Neuronal stem cell (in vitro differentiated cells): ENCODE data around the gene IQCK.

Experiments
- DNase-seq: peaks from one replicate; pipeline ENCODE4 v3.0.0-alpha.2; 2013; ENCODE audit warnings: low spot score
- H2AFZ ChIP-seq: one replicate; pipeline ENCODE4 v1.6.1; 2013; ENCODE audit warnings: mild to moderate bottlenecking, low read length, inconsistent platforms
- H2AK5ac ChIP-seq: 2 replicates; pipeline ENCODE4 v1.6.1; 2013; ENCODE audit warnings: low read depth, mild to moderate bottlenecking, inconsistent platforms, low read length, moderate library complexity, mixed read lengths
- H2BK120ac ChIP-seq: 2 replicates; pipeline ENCODE4 v1.6.1; 2013; ENCODE audit warnings: low read depth, mild to moderate bottlenecking, inconsistent platforms, low read length, moderate library complexity, mixed read lengths
- H2BK12ac ChIP-seq: one replicate; pipeline ENCODE4 v1.6.1; 2013; ENCODE audit warnings: low read length, inconsistent platforms
- H2BK15ac ChIP-seq: 2 replicates; pipeline ENCODE4 v1.6.1; 2013; ENCODE audit warnings: mild to moderate bottlenecking, low read length, inconsistent platforms, mixed read lengths
- H2BK5ac ChIP-seq: one replicate; pipeline ENCODE4 v1.6.1; 2013; ENCODE audit warnings: inconsistent platforms, mild to moderate bottlenecking, low read length, moderate library complexity
- H3K14ac ChIP-seq: one replicate; pipeline ENCODE4 v1.6.1; 2013; ENCODE audit warnings: low read length, inconsistent platforms
- H3K18ac ChIP-seq: 2 replicates; pipeline ENCODE4 v1.6.1; 2013; ENCODE audit warnings: low read length, inconsistent platforms
- H3K23ac ChIP-seq: 2 replicates; pipeline ENCODE4 v1.6.1; 2013; ENCODE audit warnings: low read depth, mild to moderate bottlenecking, mixed read lengths, low read length, inconsistent platforms; ENCODE audit not compliant: poor library complexity
- H3K27ac ChIP-seq: replicated peaks from 3 replicates; pipeline ENCODE4 v1.5.1; 2013; ENCODE audit warnings: low read length, inconsistent platforms
- H3K27me3 ChIP-seq, 3 experiments: 2 replicates each; pipeline ENCODE4 v1.6.1; 2013; ENCODE audit warnings: low read length in 3 of 3, mild to moderate bottlenecking in 2 of 3, inconsistent platforms in 1 of 3, low read depth in 1 of 3, mixed read lengths in 1 of 3, moderate library complexity in 1 of 3; ENCODE audit not compliant: control insufficient read depth in 3 of 3, insufficient read depth in 3 of 3
- H3K36me3 ChIP-seq, 2 donors: replicated peaks in 1 of 2; 2 replicates each; pipeline ENCODE4 v1.6.1; 2013; ENCODE audit warnings: low read length in 2 of 2; ENCODE audit not compliant: control insufficient read depth in 2 of 2, insufficient read depth in 2 of 2
- H3K4ac ChIP-seq: 2 replicates; pipeline ENCODE4 v1.6.1; 2013; ENCODE audit warnings: inconsistent platforms, mild to moderate bottlenecking, low read length, moderate library complexity
- H3K4me1 ChIP-seq, 2 donors: 1 replicate in 1 of 2; 2 replicates in 1 of 2; pipeline ENCODE4 v1.6.1; 2013; ENCODE audit warnings: low read length in 2 of 2, low read depth in 1 of 2; ENCODE audit not compliant: control insufficient read depth in 2 of 2, insufficient read depth in 1 of 2
- H3K4me2 ChIP-seq: one replicate; pipeline ENCODE4 v1.6.1; 2013; ENCODE audit warnings: mild to moderate bottlenecking, low read length, inconsistent platforms; ENCODE audit not compliant: insufficient read depth, poor library complexity, severe bottlenecking
- H3K4me3 ChIP-seq, 2 donors: 2 replicates each; pipeline ENCODE4 v1.5.1; 2013; ENCODE audit warnings: low read length in 2 of 2, mild to moderate bottlenecking in 2 of 2, inconsistent platforms in 1 of 2, moderate library complexity in 1 of 2
- H3K79me1 ChIP-seq: one replicate; pipeline ENCODE4 v1.6.1; 2013; ENCODE audit warnings: low read depth, mild to moderate bottlenecking, inconsistent platforms, low read length, moderate library complexity
- H3K9ac ChIP-seq: one replicate; pipeline ENCODE4 v1.6.1; 2013; ENCODE audit warnings: mild to moderate bottlenecking, low read depth, low read length, inconsistent platforms; ENCODE audit not compliant: poor library complexity
- H3K9me3 ChIP-seq, 2 donors: replicated peaks in 1 of 2; 2 replicates each; pipeline versions ENCODE3 to v1.6.1; 2013; ENCODE audit warnings: low read length in 2 of 2, mild to moderate bottlenecking in 2 of 2, inconsistent platforms in 1 of 2, low read depth in 1 of 2, mixed read lengths in 1 of 2, moderate library complexity in 1 of 2; ENCODE audit not compliant: control insufficient read depth in 2 of 2, insufficient read depth in 1 of 2
- H4K8ac ChIP-seq: one replicate; pipeline ENCODE4 v1.6.1; 2013; ENCODE audit warnings: low read depth, mild to moderate bottlenecking, inconsistent platforms, low read length, moderate library complexity
- H4K91ac ChIP-seq: one replicate; pipeline ENCODE4 v1.6.1; 2013; ENCODE audit warnings: low read length, low read depth, mild to moderate bottlenecking, inconsistent platforms; ENCODE audit not compliant: poor library complexity
- WGBS, 2 donors: extraction: QIAGEN DNeasy Blood & Tissue Kit; methylation state at CpG; one replicate each; pipeline ENCODE4 v1.1.7; 2013; ENCODE audit warnings: missing lambda C conversion rate in 2 of 2, mixed read lengths in 1 of 2; ENCODE audit not compliant: insufficient read length in 2 of 2, insufficient replicate concordance in 1 of 2; ENCODE audit errors: extremely low coverage in 2 of 2; 5-methylcytosine and 5-hydroxymethylcytosine counted together

IQCK gene

DNA sequence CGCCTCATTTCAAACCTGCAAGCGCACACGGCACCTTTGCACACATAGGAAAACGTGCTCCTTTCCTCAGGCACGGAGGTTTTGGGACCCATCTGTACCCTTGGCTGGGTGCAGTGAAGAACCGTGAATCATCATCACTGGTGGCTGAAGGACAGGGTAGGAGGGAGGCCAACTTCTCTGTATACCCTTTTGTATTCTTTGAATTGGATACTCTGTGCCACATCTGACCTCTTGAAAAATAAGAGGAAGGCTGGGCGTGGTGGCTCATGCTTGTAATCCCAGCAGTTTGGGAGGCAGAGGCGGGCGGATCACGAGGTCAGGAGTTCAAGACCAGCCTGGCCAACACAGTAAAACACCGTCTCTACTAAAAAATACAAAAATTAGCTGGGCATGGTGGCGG is 154.9 kb downstream of the IQCK start:
- Histone ChIP-seq H2AFZ (no peak overlapping the region), H4K8ac (no peak overlapping the region), H2BK15ac (no peak overlapping the region), H2BK12ac (no peak overlapping the region), H3K4ac (no peak overlapping the region), H3K4me3 (no peak overlapping the region), H3K79me1 (peaks cover 4% of the 10 kb centered on the region), H3K14ac (no peak overlapping the region), H3K36me3 (peaks cover 15 to 55% of the 10 kb centered on the region in 2 donors), H4K91ac (no peak overlapping the region), H3K9me3 (no peaks in the 10 kb centered on the region), H2BK5ac (no peak overlapping the region), H3K4me1 (peaks cover 0 to 9% of the 10 kb centered on the region in 2 donors), H3K27me3 (no peaks in the 10 kb centered on the region), H3K27ac (no peak overlapping the region), H2AK5ac (no peak overlapping the region), H3K4me2 (no peak overlapping the region), H3K9ac (no peak overlapping the region), H3K18ac (no peak overlapping the region), H2BK120ac (no peak overlapping the region), H3K23ac (no peak overlapping the region)
- no CpG with 5 or more reads among the region's 12 CpGs for WGBS, 2 donors
- no peak for DNase-seq

DNA sequence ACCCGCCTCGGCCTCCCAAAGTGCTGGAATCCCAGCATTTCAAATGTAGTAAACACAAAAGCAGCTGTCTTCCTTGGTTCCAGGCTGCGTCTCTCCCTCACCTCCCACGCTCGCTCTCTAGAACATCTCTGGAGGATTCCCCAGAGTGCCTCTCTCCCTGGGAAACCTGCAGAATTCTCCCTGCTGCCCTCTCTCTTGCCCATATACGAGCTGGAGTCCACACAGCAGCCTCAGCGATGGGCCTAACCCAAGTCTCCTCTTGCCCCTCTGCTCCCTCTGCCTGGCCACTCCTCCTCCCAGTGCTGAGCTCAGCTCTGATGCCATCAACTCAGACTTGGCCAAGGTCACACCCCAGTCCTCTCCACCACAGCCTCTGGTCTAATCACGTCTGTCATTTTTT is 156.0 kb downstream of the IQCK start:
- Histone ChIP-seq H3K4ac (no peak overlapping the region), H3K14ac (no peak overlapping the region), H2AK5ac (no peak overlapping the region), H3K27ac (no peak overlapping the region), H3K4me1 (peaks cover 0 to 10% of the 10 kb centered on the region in 2 donors), H3K4me2 (no peak overlapping the region), H3K9me3 (no peaks in the 10 kb centered on the region), H3K9ac (peak overlapping the region; percentile 24), H3K27me3 (no peaks in the 10 kb centered on the region), H3K18ac (no peak overlapping the region), H2BK5ac (no peak overlapping the region), H2AFZ (no peak overlapping the region), H4K8ac (no peak overlapping the region), H2BK120ac (no peak overlapping the region), H3K36me3 (peaks cover 15 to 53% of the 10 kb centered on the region in 2 donors), H2BK12ac (no peak overlapping the region), H3K79me1 (peaks cover 4% of the 10 kb centered on the region), H3K4me3 (no peak overlapping the region), H4K91ac (no peak overlapping the region), H2BK15ac (no peak overlapping the region), H3K23ac (no peak overlapping the region)
- DNase-seq = no peak
- no CpG with 5 or more reads among the region's 8 CpGs for WGBS, 2 donors

DNA sequence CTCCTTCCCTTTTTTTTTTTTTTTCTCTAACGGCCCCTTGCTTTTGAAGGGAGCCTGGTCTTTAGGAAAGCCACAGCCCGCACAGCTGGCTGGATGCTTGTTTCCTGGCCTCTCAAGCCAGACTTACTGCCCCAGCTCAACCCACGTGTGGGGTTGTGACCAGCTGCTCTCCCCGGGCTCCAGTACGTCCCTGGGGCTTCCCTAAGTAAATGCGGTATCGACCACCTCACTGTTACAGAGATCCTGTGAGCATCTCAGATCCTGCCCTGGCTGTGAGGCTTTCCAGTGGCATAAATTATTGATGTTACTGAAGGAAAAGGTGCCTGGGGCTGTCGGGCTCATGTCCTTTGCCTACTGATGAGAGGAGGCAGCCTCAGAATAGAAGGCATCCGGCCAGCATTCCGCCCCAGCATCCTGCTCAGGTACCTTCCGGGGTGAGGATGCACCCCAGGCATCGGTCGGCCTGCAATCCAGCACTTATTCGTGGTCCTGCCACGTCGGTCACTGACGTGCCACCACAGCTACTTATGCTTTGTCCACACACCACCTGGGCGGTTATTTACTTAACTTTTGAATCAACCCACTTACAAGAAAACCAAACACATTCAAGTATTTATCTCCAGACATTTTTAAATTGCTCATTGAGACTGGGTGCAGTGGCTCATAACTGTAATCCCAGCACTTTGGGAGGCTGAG is 156.9 kb downstream of the IQCK start:
- H4K8ac ChIP-seq = no peak overlapping the region
- no peak overlapping the region for H4K91ac ChIP-seq
- H3K4me3 ChIP-seq = no peak overlapping the region
- H3K4ac ChIP-seq = no peak overlapping the region
- WGBS, 2 donors = no CpG with 5 or more reads among the region's 18 CpGs
- H2BK12ac ChIP-seq = no peak overlapping the region
- no peak overlapping the region for H2BK15ac ChIP-seq
- peaks cover 6 to 15% of the 10 kb centered on the region in 2 donors for H3K4me1 ChIP-seq
- H3K9ac ChIP-seq = peak overlapping the region; percentile 50
- no peaks in the 10 kb centered on the region for H3K27me3 ChIP-seq
- H2AFZ ChIP-seq = no peak overlapping the region
- H3K79me1 ChIP-seq = peaks cover 6% of the 10 kb centered on the region
- no peak overlapping the region for H2AK5ac ChIP-seq
- peaks cover 15 to 50% of the 10 kb centered on the region in 2 donors for H3K36me3 ChIP-seq
- H3K9me3 ChIP-seq = no peaks in the 10 kb centered on the region
- no peak overlapping the region for H3K4me2 ChIP-seq
- H3K18ac ChIP-seq = peak overlapping the region; percentile 27
- no peak overlapping the region for H3K14ac ChIP-seq
- H3K27ac ChIP-seq = no peak overlapping the region
- no peak overlapping the region for H3K23ac ChIP-seq
- H2BK5ac ChIP-seq = no peak overlapping the region
- DNase-seq = no peak
- H2BK120ac ChIP-seq = no peak overlapping the region

DNA sequence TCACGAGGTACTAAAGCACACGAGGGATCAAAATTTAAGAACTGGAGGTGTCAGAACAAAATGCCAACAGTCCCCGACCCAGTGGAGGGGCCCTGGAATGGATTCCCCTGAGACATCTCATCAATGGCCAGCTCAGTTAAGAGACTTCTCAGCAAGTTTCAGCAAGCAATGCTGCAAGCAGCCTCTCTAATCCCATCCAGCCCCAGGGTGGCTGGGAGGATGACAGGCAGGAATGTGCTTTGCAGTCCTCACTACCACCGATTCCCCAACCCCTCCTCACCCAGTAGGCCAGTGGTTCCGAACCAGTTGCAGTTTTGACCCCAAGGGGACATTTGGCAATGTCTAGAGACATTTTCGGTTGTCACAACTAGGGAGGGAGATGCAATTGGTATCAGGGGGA is 157.8 kb downstream of the IQCK start:
- Histone ChIP-seq H3K27me3 (no peaks in the 10 kb centered on the region), H3K4ac (no peak overlapping the region), H2BK15ac (no peak overlapping the region), H2BK12ac (no peak overlapping the region), H3K4me3 (no peak overlapping the region), H3K14ac (no peak overlapping the region), H3K23ac (no peak overlapping the region), H3K79me1 (peaks cover 6% of the 10 kb centered on the region), H3K9me3 (no peaks in the 10 kb centered on the region), H2BK120ac (no peak overlapping the region), H2AFZ (no peak overlapping the region), H3K4me1 (peaks cover 6 to 15% of the 10 kb centered on the region in 2 donors), H3K4me2 (no peak overlapping the region), H3K36me3 (peaks cover 10 to 49% of the 10 kb centered on the region in 2 donors), H4K91ac (no peak overlapping the region), H3K18ac (peak overlapping the region; percentile 11), H3K9ac (no peak overlapping the region), H2AK5ac (no peak overlapping the region), H2BK5ac (no peak overlapping the region), H4K8ac (no peak overlapping the region), H3K27ac (no peak overlapping the region)
- no peak for DNase-seq
- no CpG with 5 or more reads among the region's 6 CpGs for WGBS, 2 donors
